OCI-LY7 (cell line): ENCODE results near the gene MEAK7. TPM values are rescaled to one million over a fixed set of nuclear protein-coding genes. Genes with fewer than 3 reads are reported as not detected.

Experiments
- BruUV-seq: library from RNA; stranded (reverse); fragments of 400-500 nt; replicated peaks from 2 replicates; lab custom pipeline; 2021; lab: Mats Ljungman, UMichigan
- CTCF ChIA-PET: fragments of 300-600 bp; sonication (Branson Sonifier 250); formaldehyde crosslinking; loops from one replicate; lab custom pipeline; 2022; ENCODE audit warnings: antibody characterized with exemption; ENCODE audit not compliant: unreplicated experiment; lab: Charles Lee
- POLR2A ChIA-PET: fragments of 300-600 bp; sonication (Branson Sonifier 250); formaldehyde crosslinking; loops from one replicate; lab custom pipeline; 2022; ENCODE audit warnings: antibody characterized with exemption; lab: Charles Lee
- DNase-seq: peaks from one replicate; pipeline ENCODE4 v3.0.0-alpha.2; 2015; ENCODE audit warnings: low spot score
- H2AFZ ChIP-seq: fragments of 200-600 bp; sonication (generic), shearing (Covaris generic); 2 replicates; pipeline ENCODE4 v1.6.1; 2014; ENCODE audit warnings: mild to moderate bottlenecking, antibody characterized with exemption, low read length, moderate library complexity
- H3K27ac ChIP-seq: fragments of 200-600 bp; sonication (generic); 2 replicates; pipeline ENCODE4 v1.5.1; 2014; ENCODE audit warnings: mixed run types, low read depth, mild to moderate bottlenecking, moderate library complexity, low read length, inconsistent platforms; ENCODE audit not compliant: poor library complexity, severe bottlenecking
- H3K36me3 ChIP-seq: fragments of 200-600 bp; sonication (generic); 2 replicates; pipeline ENCODE4 v1.6.1; 2014; ENCODE audit warnings: mild to moderate bottlenecking, antibody characterized with exemption, low read length, moderate library complexity, mixed read lengths; ENCODE audit not compliant: insufficient read depth
- H3K4me1 ChIP-seq: fragments of 200-600 bp; sonication (generic); 2 replicates; pipeline ENCODE4 v1.5.1; 2014; ENCODE audit warnings: mild to moderate bottlenecking, low read length; ENCODE audit not compliant: insufficient read depth, poor library complexity, severe bottlenecking
- H3K4me2 ChIP-seq: fragments of 200-600 bp; sonication (generic); 2 replicates; pipeline ENCODE4 v1.6.1; 2014; ENCODE audit warnings: mild to moderate bottlenecking, low read length
- H3K4me3 ChIP-seq: fragments of 200-600 bp; sonication (generic); 2 replicates; pipeline ENCODE4 v1.5.1; 2014; ENCODE audit warnings: mild to moderate bottlenecking, low read depth, low read length; ENCODE audit not compliant: poor library complexity, severe bottlenecking
- H3K79me2 ChIP-seq: fragments of 200-600 bp; sonication (generic); 2 replicates; pipeline ENCODE4 v1.6.1; 2016; ENCODE audit warnings: low read depth, mild to moderate bottlenecking, low read length, moderate library complexity, mixed read lengths; ENCODE audit not compliant: insufficient read depth
- H3K9me2 ChIP-seq: fragments of 200-600 bp; sonication (generic); 2 replicates; pipeline ENCODE4 v1.6.1; 2016; ENCODE audit warnings: mild to moderate bottlenecking, low read length, mixed read lengths; ENCODE audit not compliant: insufficient read depth
- H3K9me3 ChIP-seq: fragments of 200-600 bp; sonication (generic); 2 replicates; pipeline ENCODE4 v1.6.1; 2014; ENCODE audit warnings: mild to moderate bottlenecking, mixed run types, low read length, mixed read lengths
- H4K20me1 ChIP-seq: fragments of 200-600 bp; sonication (generic); 2 replicates; pipeline ENCODE4 v1.6.1; 2014; ENCODE audit warnings: mild to moderate bottlenecking, antibody characterized with exemption, low read length, moderate library complexity, mixed read lengths; ENCODE audit not compliant: insufficient read depth
- EZH2phosphoT487 ChIP-seq: fragments of 200-600 bp; sonication (generic); IDR thresholded peaks from 2 replicates; pipeline ENCODE4 v1.6.1; 2018; ENCODE audit warnings: low read depth, borderline replicate concordance, mild to moderate bottlenecking, mixed run types, antibody characterized with exemption, low read length, moderate library complexity, mixed read lengths
- intact Hi-C: fragments of 100-400 bp; cut with micrococcal nuclease; formaldehyde crosslinking; loops from one replicate; pipeline ENCODE4 v1.10.0; 2022; ENCODE audit not compliant: unreplicated experiment
- total RNA-seq, 2 experiments: library from RNA; depleted of rRNA in 1 of 2; stranded (reverse); fragments of >200 nt in 1 of 2; shearing (Covaris generic) in 1 of 2; gene quantifications; 2 replicates each; pipeline ENCODE4 v1.2.3, GENCODE V29; 2014 to 2022
- TF ChIP-seq, protein P1 (sequence below): fragments of 200-600 bp; sonication (generic); conservative IDR thresholded peaks from 2 replicates; pipeline ENCODE4 v1.5.1; 2014; ENCODE audit warnings: mild to moderate bottlenecking, antibody characterized with exemption, low read length, moderate library complexity, mixed read lengths

Gene MEAK7
- total RNA-seq, 2 experiments from 2014 or later = 12.0 to 20.5 TPM

DNA sequence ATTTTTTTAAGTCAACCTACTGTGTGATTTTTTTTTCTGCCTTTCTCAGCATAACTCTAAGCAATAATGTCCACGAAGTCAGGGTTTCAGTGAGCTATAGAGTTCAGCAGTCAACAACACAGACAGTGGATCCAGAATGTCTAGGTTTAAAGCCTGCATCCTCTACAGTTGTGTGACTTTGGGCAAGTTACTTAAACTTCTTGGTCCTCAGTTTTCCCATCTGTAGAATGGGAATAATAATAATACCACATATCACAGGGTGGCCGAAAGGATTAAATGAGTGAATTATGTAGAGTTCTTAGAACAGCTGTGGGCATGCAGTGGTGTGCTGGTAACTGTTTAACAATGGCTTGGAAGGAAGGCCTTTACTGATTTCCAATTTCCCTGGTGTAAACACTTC, 38.8 kb upstream of the MEAK7 start:
- Histone ChIP-seq H3K27ac (no peak overlapping the region), H4K20me1 (no peaks in the 10 kb centered on the region), H3K36me3 (no peaks in the 10 kb centered on the region), H3K9me3 (no peaks in the 10 kb centered on the region), H3K79me2 (no peaks in the 10 kb centered on the region), H3K4me2 (no peak overlapping the region), H3K4me3 (no peak overlapping the region), H2AFZ (no peak overlapping the region), H3K9me2 (no peaks in the 10 kb centered on the region), H3K4me1 (no peaks in the 10 kb centered on the region)
- TF ChIP-seq EZH2phosphoT487 = no peak
- TF ChIP-seq, protein P1, sequence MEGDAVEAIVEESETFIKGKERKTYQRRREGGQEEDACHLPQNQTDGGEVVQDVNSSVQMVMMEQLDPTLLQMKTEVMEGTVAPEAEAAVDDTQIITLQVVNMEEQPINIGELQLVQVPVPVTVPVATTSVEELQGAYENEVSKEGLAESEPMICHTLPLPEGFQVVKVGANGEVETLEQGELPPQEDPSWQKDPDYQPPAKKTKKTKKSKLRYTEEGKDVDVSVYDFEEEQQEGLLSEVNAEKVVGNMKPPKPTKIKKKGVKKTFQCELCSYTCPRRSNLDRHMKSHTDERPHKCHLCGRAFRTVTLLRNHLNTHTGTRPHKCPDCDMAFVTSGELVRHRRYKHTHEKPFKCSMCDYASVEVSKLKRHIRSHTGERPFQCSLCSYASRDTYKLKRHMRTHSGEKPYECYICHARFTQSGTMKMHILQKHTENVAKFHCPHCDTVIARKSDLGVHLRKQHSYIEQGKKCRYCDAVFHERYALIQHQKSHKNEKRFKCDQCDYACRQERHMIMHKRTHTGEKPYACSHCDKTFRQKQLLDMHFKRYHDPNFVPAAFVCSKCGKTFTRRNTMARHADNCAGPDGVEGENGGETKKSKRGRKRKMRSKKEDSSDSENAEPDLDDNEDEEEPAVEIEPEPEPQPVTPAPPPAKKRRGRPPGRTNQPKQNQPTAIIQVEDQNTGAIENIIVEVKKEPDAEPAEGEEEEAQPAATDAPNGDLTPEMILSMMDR = no peak
- intact Hi-C loops = no loop called here
- ChIA-PET CTCF (no interaction called here), POLR2A (interaction anchor here (1.0 kb wide), 1 partner anchor 8 kb away, joined by 3 read pairs; no protein-coding TSS in a partner anchor)
- BruUV-seq = no TSS peak
- no peak for DNase-seq

DNA sequence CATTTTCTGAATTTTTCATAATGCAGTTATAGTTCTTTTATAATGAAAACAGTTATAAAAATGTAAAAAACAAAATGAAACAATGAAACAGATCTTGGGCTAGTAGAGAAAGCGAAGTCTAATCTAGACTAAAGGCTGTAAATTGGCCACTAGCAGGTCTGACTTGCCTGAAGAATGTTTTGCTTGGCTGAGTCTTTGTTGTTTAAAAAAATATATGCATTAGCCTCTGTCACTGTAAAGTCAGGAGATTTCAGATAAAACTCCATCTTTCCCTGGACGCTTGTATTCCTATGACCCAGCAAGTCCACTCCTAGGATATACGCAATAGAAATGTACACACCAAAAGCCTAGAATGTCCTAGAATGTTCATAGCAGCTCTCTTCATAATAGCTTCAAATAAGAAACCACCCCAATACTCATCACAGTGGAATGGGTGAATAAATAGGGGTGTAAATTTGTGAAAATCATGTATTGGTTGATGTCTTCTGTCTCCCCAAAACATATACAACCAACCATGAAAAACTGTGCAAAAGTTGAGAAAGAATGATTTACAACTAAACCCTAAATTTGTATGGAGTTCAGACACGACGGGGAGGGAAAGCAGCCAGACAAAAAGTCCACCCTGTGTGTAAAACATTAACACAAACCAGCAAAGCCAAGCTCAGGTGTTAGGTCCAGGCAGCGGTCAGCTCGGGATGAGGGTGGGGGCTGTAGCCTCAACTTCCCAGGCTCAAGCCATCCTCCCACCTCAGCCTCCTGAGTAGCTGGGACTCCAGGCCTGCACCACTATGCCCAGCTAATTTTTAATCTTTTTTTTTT, 37.7 kb upstream of the MEAK7 start:
- Histone ChIP-seq H3K4me2 (no peak overlapping the region), H3K27ac (no peak overlapping the region), H3K79me2 (no peaks in the 10 kb centered on the region), H3K9me3 (no peaks in the 10 kb centered on the region), H2AFZ (no peak overlapping the region), H3K36me3 (no peaks in the 10 kb centered on the region), H3K9me2 (no peaks in the 10 kb centered on the region), H3K4me1 (no peaks in the 10 kb centered on the region), H3K4me3 (no peak overlapping the region), H4K20me1 (no peaks in the 10 kb centered on the region)
- no peak for DNase-seq
- no peak for TF ChIP-seq EZH2phosphoT487
- TF ChIP-seq, protein P1 = no peak
- ChIA-PET CTCF (no interaction called here), POLR2A (interaction anchor here (0.5 to 0.8 kb wide), 2 partner anchors 11 to 16 kb away, joined by 3 read pairs; no protein-coding TSS in a partner anchor)
- no TSS peak for BruUV-seq
- intact Hi-C loops = no loop called here

DNA sequence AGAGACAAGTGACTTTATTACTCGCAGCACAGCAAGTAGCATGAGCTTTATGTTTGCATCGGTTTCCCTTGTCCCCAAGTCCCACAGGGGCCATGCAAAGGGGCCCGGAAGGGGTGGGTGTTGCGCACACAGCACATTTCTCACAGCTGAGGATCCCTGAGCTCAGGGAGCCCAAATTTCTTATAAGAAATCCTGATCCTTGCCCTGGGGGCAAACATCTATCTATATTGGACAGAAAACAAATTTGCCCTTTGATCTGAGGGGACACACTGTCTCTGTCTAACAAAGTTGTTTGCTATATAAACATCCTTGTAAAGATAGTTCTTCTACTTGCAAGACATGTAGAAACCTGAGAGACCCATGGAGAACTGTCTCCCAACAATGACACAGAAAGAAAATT, 35.7 kb upstream of the MEAK7 start:
- POLR2A ChIA-PET = interaction anchor here (0.6 to 0.7 kb wide), 2 partner anchors 21 to 423 kb away, joined by 3 read pairs; no protein-coding TSS in a partner anchor
- intact Hi-C loops = no loop called here

More for the DNA sequence above, 35.7 kb upstream of the MEAK7 start:
- TF ChIP-seq, protein P1 = no peak
- TF ChIP-seq EZH2phosphoT487 = no peak
- no peak for DNase-seq
- Histone ChIP-seq H3K9me2 (no peaks in the 10 kb centered on the region), H3K4me2 (no peak overlapping the region), H4K20me1 (no peaks in the 10 kb centered on the region), H3K4me1 (no peaks in the 10 kb centered on the region), H2AFZ (no peak overlapping the region), H3K4me3 (no peak overlapping the region), H3K36me3 (no peaks in the 10 kb centered on the region), H3K9me3 (no peaks in the 10 kb centered on the region), H3K27ac (no peak overlapping the region), H3K79me2 (no peaks in the 10 kb centered on the region)
- BruUV-seq = no TSS peak
- CTCF ChIA-PET = no interaction called here
